GM21529 (cell line): ENCODE results near the gene VPS33B.

Experiments
- ATAC-seq: cut with Tn5 transposase; IDR thresholded peaks from one replicate; pipeline ENCODE4 v1.9.1; 2021; ENCODE audit not compliant: unreplicated experiment

The VPS33B gene

DNA sequence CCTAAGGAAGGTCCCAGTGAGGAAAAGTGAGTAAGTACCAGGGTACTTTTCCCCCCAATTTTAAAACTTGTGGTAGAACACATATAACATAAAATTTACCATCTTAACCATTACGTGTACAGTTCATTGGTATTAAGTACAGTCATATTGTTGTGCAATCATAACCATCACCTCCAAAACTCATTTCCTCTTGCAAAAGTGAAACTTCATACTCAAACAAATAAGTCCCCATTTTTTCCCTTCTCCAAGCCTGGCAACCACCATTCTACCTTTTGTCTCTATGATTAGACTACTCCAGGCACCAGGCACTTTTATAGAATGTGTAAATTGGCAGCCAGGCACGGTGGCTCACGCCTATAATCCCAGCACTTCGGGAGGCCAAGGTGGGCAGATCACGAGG, 40.3 kb downstream of the VPS33B start:
- peak; percentile 51 for ATAC-seq

DNA sequence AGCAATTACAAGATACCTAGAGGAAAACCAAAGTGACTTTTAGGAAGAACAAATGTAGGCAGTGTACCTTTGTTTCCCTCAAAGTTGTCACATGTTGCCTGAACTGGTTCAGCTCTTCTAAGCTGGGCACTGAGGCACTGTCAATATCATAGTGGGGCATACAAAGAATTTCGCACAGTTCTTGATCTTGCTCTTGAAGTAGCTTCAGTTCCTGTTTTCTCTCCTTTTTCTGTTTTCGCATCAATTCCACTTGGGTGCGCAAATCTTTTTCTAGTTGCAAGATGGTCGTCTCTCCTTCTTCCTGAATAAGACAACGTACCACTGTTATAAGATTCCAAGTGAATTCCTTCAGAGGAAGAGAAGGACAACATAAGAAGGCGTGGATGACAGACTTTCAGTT, 40.7 kb downstream of the VPS33B start:
- ATAC-seq = peak; percentile 81

DNA sequence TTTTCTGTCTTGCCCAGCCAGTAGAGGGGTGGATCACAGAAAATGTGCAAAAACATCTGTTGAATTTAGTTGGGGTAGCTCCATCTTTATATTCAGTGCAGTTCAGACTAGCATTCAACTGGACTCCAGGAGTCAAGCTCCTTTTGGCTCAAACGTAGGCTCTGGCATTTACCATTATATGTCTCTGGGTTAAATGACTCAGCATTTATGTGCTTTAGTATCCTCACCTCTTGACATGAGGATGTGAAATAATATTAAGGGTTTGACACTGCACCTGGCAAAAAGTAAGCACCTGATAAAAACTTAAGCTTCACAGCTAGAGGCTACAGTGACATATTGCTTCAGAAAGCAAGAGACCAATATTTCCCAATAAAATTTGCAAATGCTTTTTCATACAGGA, 42.8 kb downstream of the VPS33B start:
- ATAC-seq = no peak

DNA sequence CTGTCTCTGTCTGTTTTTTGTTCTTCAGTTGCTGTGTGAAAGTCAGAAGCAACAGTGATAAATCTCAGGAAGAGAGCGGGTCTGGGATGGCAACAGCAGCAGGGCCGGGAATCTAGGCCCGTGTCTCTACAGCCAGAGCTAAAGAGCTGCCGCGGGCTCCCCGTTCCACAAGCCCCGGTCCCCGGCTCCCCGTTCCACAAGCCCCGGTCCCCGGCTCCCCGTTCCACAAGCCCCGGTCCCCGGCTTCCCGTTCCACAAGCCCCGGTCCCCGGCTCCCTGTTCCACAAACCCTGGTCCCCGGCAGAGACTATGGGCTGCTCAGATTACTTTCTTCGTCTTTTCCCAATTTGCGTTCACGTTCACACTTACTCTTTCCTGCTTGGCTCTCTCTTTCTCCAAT, 48.2 kb downstream of the VPS33B start:
- no peak for ATAC-seq

- ATAC-seq = no peak
Measured at GRCh38 chr15:90972133-90972532, 50.3 kb downstream of the VPS33B start.

- ATAC-seq = no peak
Measured at GRCh38 chr15:90970274-90970673, 52.1 kb downstream of the VPS33B start.

GRCh38 chr15:90968434-90968833, 54.0 kb downstream of the VPS33B start:
- ATAC-seq = no peak

- no peak for ATAC-seq
Measured at GRCh38 chr15:90967206-90967605, 55.2 kb downstream of the VPS33B start.

DNA sequence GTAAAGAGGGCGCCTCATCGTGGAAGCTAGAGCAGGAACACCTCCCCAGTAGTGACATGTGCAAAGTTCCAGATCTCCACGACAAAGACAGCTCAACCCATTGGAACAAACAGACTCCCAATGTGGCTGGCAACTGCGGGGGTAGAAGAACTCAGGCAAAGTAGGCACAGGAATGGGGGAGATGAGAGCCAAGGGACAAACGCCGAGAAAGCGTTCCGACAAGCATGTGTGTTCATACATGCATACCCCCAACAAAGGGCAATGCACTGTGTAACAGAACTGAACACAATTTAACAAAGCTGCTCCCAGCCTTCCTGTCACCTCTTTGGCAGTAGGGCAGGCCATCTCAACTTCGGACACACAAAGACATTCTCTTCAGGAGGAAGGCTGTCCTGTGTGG, 56.1 kb downstream of the VPS33B start:
- ATAC-seq = no peak

- ATAC-seq = no peak
Measured at GRCh38 chr15:90962021-90962420, 60.4 kb downstream of the VPS33B start.

DNA sequence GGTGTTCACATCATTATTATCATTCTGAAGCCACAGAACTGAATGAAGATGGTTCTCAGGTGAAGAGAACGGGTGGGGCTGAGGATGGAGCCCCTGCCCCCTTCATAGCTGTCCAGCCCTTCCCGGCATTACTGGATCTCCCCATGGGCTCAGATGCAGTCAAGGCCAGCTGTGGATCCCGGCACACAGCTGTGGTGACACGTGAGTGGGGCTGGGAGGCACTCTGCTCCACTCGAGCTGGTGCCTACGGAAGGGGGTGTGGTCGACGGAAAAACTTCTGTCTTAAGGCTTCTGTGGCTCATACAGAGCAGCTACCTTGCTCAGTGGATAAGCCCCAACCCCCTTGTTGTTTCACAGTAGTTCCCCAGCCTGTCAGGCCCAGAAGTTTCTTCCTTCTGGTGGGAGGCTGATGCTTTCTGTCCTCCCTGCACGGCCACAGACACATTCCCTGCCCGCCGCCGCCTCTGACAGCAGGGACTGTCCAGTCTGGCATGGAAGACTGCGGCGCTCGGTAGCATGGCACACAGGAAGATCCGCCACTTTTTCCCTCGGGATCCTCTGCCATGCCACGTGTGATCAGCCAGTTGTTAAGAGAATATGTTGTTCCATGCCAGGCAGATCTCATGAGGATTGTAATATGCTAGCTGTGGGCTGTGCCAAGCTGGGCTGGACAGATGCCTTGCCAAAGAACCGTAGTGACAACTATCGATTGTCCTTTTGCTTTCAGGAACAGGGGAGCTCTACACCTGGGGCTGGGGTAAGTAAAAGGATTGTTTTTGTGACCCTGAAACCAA, 61.9 kb downstream of the VPS33B start:
- ATAC-seq = no peak

GRCh38 chr15:90959894-90960293, 62.5 kb downstream of the VPS33B start:
- ATAC-seq = no peak

DNA sequence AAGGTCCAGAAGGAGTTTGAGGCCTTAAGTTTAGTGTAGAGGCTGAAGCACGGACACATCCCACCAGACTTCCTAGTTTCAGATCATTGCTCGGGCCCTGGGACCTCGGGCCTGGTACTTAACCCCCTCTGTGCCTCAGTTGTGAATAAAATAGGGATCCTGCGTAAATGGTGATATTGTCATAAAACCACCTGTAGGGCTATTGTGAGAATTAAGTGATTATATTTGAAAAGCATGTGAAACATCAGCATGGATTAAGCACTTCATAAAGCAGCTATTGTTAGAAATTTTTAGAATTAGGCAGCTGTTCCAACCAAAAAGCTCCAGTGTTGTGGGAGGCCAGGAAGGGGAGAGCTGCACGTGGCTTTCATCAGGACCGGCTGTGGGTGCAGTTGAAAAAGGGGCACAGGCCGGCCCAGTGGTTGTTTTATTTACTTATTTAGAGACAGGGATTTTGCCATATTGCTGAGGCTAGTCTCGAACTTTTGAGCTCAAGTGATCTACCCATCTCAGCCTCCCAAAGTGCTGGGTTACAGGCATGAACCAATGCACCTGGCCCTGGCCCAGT, 63.3 kb downstream of the VPS33B start:
- no peak for ATAC-seq

DNA sequence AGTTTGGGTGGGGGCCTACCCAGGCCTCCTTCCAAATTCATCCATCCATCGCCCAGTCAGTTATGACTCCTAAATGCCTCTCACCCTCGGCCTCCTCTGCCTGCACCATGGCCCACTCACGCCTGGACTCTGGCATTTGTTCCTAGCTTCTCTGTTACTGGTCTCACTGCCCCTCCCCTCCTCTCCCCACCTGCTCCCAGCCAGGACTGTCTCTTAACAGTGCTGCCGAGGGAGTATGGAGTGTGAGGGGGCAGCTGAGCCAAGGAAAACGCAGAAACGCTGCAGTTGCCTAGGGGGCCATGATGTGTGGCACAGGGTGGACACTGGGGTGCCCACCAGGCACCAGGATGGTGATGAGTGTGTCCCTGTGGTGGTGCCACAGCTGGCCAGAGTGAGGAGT, 64.6 kb downstream of the VPS33B start:
- ATAC-seq = no peak

GRCh38 chr15:90957031-90957790, 65.2 kb downstream of the VPS33B start:
- ATAC-seq = no peak

GRCh38 chr15:90956274-90957030, 65.9 kb downstream of the VPS33B start:
- no peak for ATAC-seq

- no peak for ATAC-seq
Measured at GRCh38 chr15:90955624-90956273, 66.6 kb downstream of the VPS33B start.

DNA sequence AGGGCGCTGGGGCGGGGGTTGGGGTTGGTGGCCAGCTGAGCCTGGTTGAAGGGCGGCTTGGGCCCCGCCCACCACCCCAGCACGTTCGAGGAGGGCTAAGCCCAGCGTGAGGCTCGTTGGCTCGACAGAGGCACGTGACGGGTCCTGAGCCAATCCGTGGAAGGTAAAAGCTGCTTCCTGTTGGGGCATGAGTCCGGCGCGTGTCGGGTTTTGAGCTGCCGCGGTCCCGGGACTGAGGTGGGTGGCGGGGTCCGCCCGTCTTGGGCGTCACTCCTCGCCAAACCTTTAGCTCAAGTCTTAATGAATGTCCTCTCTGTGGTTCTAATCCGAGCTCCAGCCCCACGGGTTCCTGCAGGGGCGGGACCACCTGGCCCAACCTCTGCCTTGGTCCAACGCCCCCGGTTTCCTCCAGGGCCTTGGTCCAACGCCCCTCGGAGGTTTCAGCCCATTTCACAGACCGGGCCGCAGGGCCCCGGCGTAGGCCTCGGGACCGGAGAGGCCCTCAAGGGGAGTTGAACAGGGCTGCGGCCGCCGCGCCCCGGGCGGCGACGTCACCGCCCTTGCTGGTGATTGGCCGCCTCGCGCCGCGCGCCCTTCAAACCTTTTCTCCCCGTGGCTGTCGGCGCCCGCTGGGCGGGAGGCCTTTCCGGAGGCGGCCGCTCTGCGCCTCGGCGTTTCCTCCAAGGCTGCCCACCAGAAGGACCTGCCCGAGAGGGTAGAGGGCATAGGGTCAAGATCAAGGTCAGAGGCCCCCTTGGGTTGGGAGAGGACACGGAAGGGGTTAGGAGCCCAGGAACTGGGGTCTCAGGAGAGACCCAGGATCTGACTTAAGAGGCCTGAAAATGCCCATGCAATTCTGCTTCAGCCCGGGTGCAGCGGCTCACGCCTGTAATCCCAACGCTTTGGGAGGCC, 67.4 kb downstream of the VPS33B start, which contains the start of gene RCCD1:
Gene RCCD1, plus strand, starts transcription at position 173 of the 912 bp plus-strand sequence. CDS start 1,851 bp downstream, outside the sequence.
- ATAC-seq = peak; percentile 92

DNA sequence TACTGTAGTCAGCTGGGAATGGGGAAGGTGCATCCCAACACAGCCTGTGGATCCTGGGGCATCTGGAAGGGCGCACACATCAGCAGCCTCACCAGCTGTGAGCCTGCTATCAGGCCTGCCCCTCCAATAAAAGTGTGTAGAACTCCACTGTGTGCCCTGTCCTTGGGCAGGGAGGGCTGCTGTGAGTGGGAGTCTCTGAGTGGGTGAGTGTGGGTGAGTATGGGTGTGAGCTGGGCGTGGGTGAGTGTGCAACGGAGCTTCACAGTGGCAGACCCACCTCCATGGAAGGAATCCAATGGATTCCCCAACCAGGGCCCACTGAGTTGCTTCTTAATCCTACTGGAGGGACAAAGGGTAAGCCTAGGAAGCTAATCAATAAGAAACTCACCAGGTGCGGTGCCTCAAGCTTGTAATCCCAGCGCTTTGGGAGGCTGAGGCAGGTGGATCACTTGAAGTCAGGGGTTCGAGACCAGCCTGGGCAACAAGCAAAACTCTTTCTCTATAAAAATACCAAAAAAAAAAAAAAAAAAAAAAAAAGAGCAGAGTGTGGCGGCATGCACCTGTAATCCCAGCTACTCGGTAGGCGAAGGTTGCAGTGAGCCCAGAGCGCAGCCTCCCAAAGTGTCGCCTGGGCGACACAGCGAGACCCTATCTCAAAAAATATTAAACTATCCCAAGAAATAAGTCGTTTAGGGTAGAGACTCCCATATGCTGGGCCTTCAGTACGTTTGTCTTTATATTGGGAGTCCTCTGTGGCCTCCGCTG, 68.3 kb downstream of the VPS33B start:
- ATAC-seq = no peak
